ENCODE measurements around the gene KLF6. TPM values are rescaled to one million over a fixed set of nuclear protein-coding genes. Genes with fewer than 3 reads are reported as not detected.
A peak's percentile ranks its signal among the peaks of the same experiment; 100 is the strongest.

KLF6 gene
- total RNA-seq, 3 donors from 2014 or later, result 270 to 371 (median 331) TPM

GRCh38 chr10:3814838-3815220, 29.8 kb upstream of the KLF6 start:
- no peaks in the 10 kb centered on the region for H3K9me3 ChIP-seq
- no peaks in the 10 kb centered on the region for H3K36me3 ChIP-seq (ENCODE audit: low read depth)
- no peak overlapping the region for H3K4me3 ChIP-seq
- ATAC-seq (no peak), DNase-seq (no peak)
- TF ChIP-seq, protein P1, sequence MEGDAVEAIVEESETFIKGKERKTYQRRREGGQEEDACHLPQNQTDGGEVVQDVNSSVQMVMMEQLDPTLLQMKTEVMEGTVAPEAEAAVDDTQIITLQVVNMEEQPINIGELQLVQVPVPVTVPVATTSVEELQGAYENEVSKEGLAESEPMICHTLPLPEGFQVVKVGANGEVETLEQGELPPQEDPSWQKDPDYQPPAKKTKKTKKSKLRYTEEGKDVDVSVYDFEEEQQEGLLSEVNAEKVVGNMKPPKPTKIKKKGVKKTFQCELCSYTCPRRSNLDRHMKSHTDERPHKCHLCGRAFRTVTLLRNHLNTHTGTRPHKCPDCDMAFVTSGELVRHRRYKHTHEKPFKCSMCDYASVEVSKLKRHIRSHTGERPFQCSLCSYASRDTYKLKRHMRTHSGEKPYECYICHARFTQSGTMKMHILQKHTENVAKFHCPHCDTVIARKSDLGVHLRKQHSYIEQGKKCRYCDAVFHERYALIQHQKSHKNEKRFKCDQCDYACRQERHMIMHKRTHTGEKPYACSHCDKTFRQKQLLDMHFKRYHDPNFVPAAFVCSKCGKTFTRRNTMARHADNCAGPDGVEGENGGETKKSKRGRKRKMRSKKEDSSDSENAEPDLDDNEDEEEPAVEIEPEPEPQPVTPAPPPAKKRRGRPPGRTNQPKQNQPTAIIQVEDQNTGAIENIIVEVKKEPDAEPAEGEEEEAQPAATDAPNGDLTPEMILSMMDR (IDR thresholded peaks at IDR 0.05), result no peak
- H3K4me1 ChIP-seq (ENCODE audit: low read depth), result peaks cover 19% of the 10 kb centered on the region
- intact Hi-C loops (cut with DNase I, micrococcal nuclease), result no loop called here

GRCh38 chr10:3813986-3814837, 29.2 kb upstream of the KLF6 start:
- no peak for ATAC-seq
- H3K4me3 ChIP-seq, result no peak overlapping the region
- TF ChIP-seq, protein P1 (IDR thresholded peaks at IDR 0.05), result no peak
- no peaks in the 10 kb centered on the region for H3K36me3 ChIP-seq (ENCODE audit: low read depth)
- H3K4me1 ChIP-seq (ENCODE audit: low read depth), result peaks cover 25% of the 10 kb centered on the region
- no peak for DNase-seq
- intact Hi-C loops (cut with DNase I, micrococcal nuclease), result no loop called here
- no peaks in the 10 kb centered on the region for H3K9me3 ChIP-seq

GRCh38 chr10:3813267-3813666, 28.3 kb upstream of the KLF6 start:
- H3K36me3 ChIP-seq (ENCODE audit: low read depth), result no peaks in the 10 kb centered on the region
- DNase-seq, result no peak
- no peaks in the 10 kb centered on the region for H3K9me3 ChIP-seq
- intact Hi-C loops (cut with DNase I, micrococcal nuclease), result no loop called here
- TF ChIP-seq, protein P1 (IDR thresholded peaks at IDR 0.05), result no peak
- ATAC-seq, result no peak
- H3K4me1 ChIP-seq (ENCODE audit: low read depth), result peaks cover 32% of the 10 kb centered on the region
- no peak overlapping the region for H3K4me3 ChIP-seq

DNA sequence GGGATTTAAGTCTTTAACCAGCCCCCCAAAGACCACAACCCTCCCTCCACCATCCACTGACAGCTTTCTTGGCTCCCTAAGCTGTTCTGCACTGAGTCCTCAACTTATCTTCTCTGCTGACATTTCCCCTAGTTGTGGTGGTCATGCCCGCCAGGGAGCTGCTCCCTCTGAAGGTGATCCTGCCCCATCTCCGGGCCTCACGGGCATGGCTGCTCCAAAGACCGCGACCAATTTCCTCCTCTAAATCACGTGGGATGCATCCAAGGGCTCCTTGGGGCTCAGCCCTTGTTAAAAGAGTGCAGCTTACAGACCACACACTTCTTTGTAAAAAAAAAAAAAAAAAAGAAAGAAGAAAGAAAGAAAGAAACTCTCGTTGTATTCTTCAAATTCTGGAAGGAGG, 27.1 kb upstream of the KLF6 start:
- Histone ChIP-seq H3K4me3 (no peak overlapping the region), H3K9me3 (no peaks in the 10 kb centered on the region), H3K36me3 (ENCODE audit: low read depth) (no peaks in the 10 kb centered on the region), H3K4me1 (ENCODE audit: low read depth) (peaks cover 43% of the 10 kb centered on the region)
- TF ChIP-seq, protein P1 (IDR thresholded peaks at IDR 0.05), result no peak
- no peak for ATAC-seq
- intact Hi-C loops (cut with DNase I, micrococcal nuclease), result no loop called here
- no peak for DNase-seq

GRCh38 chr10:3811291-3811870, 26.4 kb upstream of the KLF6 start:
- no peak overlapping the region for H3K4me3 ChIP-seq
- peak in 1 of 3 donors; percentile 68 for DNase-seq
- H3K4me1 ChIP-seq (ENCODE audit: low read depth), result peaks cover 51% of the 10 kb centered on the region

More at GRCh38 chr10:3811291-3811870, 26.4 kb upstream of the KLF6 start:
- intact Hi-C loops (cut with DNase I, micrococcal nuclease), result no loop called here
- TF ChIP-seq, protein P1 (IDR thresholded peaks at IDR 0.05), result no peak
- no peaks in the 10 kb centered on the region for H3K9me3 ChIP-seq
- ATAC-seq, result peak; percentile 38
- H3K36me3 ChIP-seq (ENCODE audit: low read depth), result no peaks in the 10 kb centered on the region

Measured in mucosa of descending colon (tissue), 3 donors.